Medulla oblongata (tissue), 1 donor: ENCODE results near the gene USP17L5.
"Not testable (repeated sequence)": the region's sequence is repeated elsewhere in the genome, so short reads cannot be mapped to it uniquely, and the experiment has no call there.

Source experiments
- DNase-seq: peaks from one replicate; pipeline ENCODE4 v3.0.0-alpha.2; 2015; ENCODE audit errors: extremely low spot score

USP17L5 gene

GRCh38 chr4:9339103-9339502 is at the start of gene USP17L5:
TSS of gene USP17L5 (plus strand) at chr4:9339403. CDS start at chr4:9339403, 0 bp downstream.
- DNase-seq = not testable (repeated sequence)

GRCh38 chr4:9324191-9324590 is 15.0 kb upstream of the USP17L5 start:
- not testable (repeated sequence) for DNase-seq

- not testable (repeated sequence) for DNase-seq
These were observed 14.3 kb upstream of the USP17L5 start, which contains the start of gene USP17L24 for GRCh38 chr4:9324865-9325264. TSS of gene USP17L24 (plus strand) at chr4:9325165. CDS start at chr4:9325165, 0 bp downstream.

GRCh38 chr4:9329611-9330010 is 9.6 kb upstream of the USP17L5 start, which contains the start of gene USP17L25:
TSS of gene USP17L25 (plus strand) at chr4:9329911. CDS start at chr4:9329911, 0 bp downstream.
- not testable (repeated sequence) for DNase-seq

GRCh38 chr4:9334358-9334757 is 4.8 kb upstream of the USP17L5 start, which contains the start of gene USP17L26:
TSS of gene USP17L26 (plus strand) at chr4:9334658. CDS start at chr4:9334658, 0 bp downstream.
- DNase-seq = not testable (repeated sequence)

- not testable (repeated sequence) for DNase-seq
These were observed 4.6 kb downstream of the USP17L5 start, which contains the start of gene USP17L27 for GRCh38 chr4:9343848-9344247. TSS of gene USP17L27 (plus strand) at chr4:9344148. CDS start at chr4:9344148, 0 bp downstream.

- DNase-seq = not testable (repeated sequence)
These were observed 9.4 kb downstream of the USP17L5 start, which contains the start of gene USP17L28 for GRCh38 chr4:9348593-9348992. TSS of gene USP17L28 (plus strand) at chr4:9348893. CDS start at chr4:9348893, 0 bp downstream.

GRCh38 chr4:9350866-9351265 is 11.7 kb downstream of the USP17L5 start:
- DNase-seq = not testable (repeated sequence)

- DNase-seq = not testable (repeated sequence)
These were observed 14.1 kb downstream of the USP17L5 start, which contains the start of gene USP17L29 for GRCh38 chr4:9353338-9353737. TSS of gene USP17L29 (plus strand) at chr4:9353638. CDS start at chr4:9353638, 0 bp downstream.

GRCh38 chr4:9362829-9363228 is 23.6 kb downstream of the USP17L5 start, which contains the start of gene USP17L30:
TSS of gene USP17L30 (plus strand) at chr4:9363129. CDS start at chr4:9363129, 0 bp downstream.
- DNase-seq = not testable (repeated sequence)

GRCh38 chr4:9379881-9380280 is 40.7 kb downstream of the USP17L5 start:
- not testable (repeated sequence) for DNase-seq

- DNase-seq = not testable (repeated sequence)
These were observed 41.9 kb downstream of the USP17L5 start for GRCh38 chr4:9381012-9381534.

GRCh38 chr4:9384126-9384525 is 44.9 kb downstream of the USP17L5 start:
- DNase-seq = no peak

GRCh38 chr4:9389001-9389400 is 49.8 kb downstream of the USP17L5 start:
- not testable (repeated sequence) for DNase-seq
